ENCODE data around the gene SLC29A3.

SLC29A3 gene

GRCh38 chr10:71369602-71370001 lies 50.5 kb downstream of the SLC29A3 start:
- no peak for DNase-seq (ENCODE audit: low spot score)

GRCh38 chr10:71370031-71370430 lies 51.0 kb downstream of the SLC29A3 start:
- DNase-seq (ENCODE audit: low spot score): no peak

GRCh38 chr10:71371750-71372166 lies 52.7 kb downstream of the SLC29A3 start:
- DNase-seq (ENCODE audit: low spot score): peak; percentile 46

- DNase-seq (ENCODE audit: low spot score): peak; percentile 34
These were observed 53.9 kb downstream of the SLC29A3 start for GRCh38 chr10:71372882-71373495.

GRCh38 chr10:71374481-71375233 lies 55.6 kb downstream of the SLC29A3 start:
- no peak for DNase-seq (ENCODE audit: low spot score)

GRCh38 chr10:71375952-71376351 lies 56.9 kb downstream of the SLC29A3 start:
- no peak for DNase-seq (ENCODE audit: low spot score)

GRCh38 chr10:71378336-71379117 lies 59.5 kb downstream of the SLC29A3 start:
- peak; percentile 47 for DNase-seq (ENCODE audit: low spot score)

GRCh38 chr10:71379118-71379766 lies 60.2 kb downstream of the SLC29A3 start:
- no peak for DNase-seq (ENCODE audit: low spot score)

GRCh38 chr10:71380841-71381240 lies 61.8 kb downstream of the SLC29A3 start:
- no peak for DNase-seq (ENCODE audit: low spot score)

- no peak for DNase-seq (ENCODE audit: low spot score)
These were observed 62.6 kb downstream of the SLC29A3 start for GRCh38 chr10:71381611-71382010.

- DNase-seq (ENCODE audit: low spot score): no peak
These were observed 63.0 kb downstream of the SLC29A3 start for GRCh38 chr10:71382028-71382427.

GRCh38 chr10:71382757-71383156 lies 63.7 kb downstream of the SLC29A3 start:
- no peak for DNase-seq (ENCODE audit: low spot score)

- peak; percentile 64 for DNase-seq (ENCODE audit: low spot score)
These were observed 65.1 kb downstream of the SLC29A3 start for GRCh38 chr10:71383972-71384687.

- no peak for DNase-seq (ENCODE audit: low spot score)
These were observed 69.1 kb downstream of the SLC29A3 start for GRCh38 chr10:71388171-71388570.

GRCh38 chr10:71388583-71389310 lies 69.7 kb downstream of the SLC29A3 start:
- DNase-seq (ENCODE audit: low spot score): no peak

- peak; percentile 45 for DNase-seq (ENCODE audit: low spot score)
These were observed 70.9 kb downstream of the SLC29A3 start for GRCh38 chr10:71389768-71390460.

- peak; percentile 83 for DNase-seq (ENCODE audit: low spot score)
These were observed 71.4 kb downstream of the SLC29A3 start for GRCh38 chr10:71390461-71390835.

- DNase-seq (ENCODE audit: low spot score): no peak
These were observed 72.0 kb downstream of the SLC29A3 start for GRCh38 chr10:71390921-71391690.

GRCh38 chr10:71391701-71392100 lies 72.6 kb downstream of the SLC29A3 start:
- DNase-seq (ENCODE audit: low spot score): no peak

- no peak for DNase-seq (ENCODE audit: low spot score)
These were observed 73.2 kb downstream of the SLC29A3 start for GRCh38 chr10:71392292-71392691.

Measured in globus pallidus (tissue), 1 donor.